Measurements from ENCODE around the gene PDE4A.
"Not testable (repeated sequence)": the region's sequence is repeated elsewhere in the genome, so short reads cannot be mapped to it uniquely, and the experiment has no call there.

Gene PDE4A

DNA sequence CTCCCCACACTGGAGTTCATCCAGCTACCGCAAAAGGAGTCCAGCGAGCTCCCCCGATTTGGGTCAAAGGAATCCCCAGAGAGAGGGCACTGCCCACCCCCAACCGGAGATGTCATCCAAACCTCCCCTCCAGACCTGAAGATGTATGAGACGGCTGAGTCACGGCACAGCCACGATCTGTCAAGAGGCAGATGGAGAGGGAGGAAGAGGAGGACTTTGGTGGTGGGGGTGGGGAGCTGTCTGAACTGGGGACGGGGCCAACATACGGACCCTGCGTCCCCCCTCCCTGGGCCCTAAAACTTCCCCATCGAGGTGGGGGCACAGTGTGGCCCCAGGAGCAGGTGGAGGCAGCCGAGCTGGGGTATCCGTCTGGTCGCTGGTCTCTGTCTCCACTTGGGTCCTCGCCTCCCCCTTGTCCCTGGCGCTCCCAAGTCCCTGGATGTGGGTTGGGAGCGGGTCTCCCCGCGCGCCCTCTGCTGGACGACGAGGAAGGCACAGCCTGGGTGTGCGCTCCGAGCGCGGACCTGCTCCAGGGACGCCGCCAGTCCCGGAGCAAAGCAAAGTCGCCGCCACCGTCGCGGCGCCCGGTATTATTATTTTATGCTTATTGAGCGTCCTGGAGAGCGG lies 3.8 kb downstream of the PDE4A start:
- DNase-seq = peak; percentile 81 to 91 (median 86)

DNA sequence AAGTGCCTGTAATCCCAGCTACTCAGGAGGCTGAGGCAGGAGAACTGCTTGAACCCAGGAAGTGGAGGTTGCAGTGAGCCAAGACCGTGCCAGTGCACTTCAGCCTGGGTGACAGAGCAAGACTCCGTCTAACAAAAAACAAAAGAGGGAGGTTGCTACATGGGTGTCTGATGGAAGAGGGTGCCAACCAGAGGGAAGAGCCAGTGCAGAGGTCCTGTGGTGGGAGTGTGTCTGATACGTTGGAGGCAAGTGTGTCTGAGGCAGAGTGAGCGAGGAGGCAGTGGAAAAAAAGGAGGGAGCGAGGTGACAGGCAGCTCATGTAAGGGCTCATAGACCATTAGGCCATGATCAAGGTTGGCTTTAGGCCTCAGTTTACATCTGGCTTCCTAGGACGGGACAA lies 6.8 kb downstream of the PDE4A start:
- no peak for DNase-seq

- DNase-seq = no peak
Measured at GRCh38 chr19:10428996-10429381, 8.7 kb downstream of the PDE4A start.

GRCh38 chr19:10430505-10431253 lies 10.3 kb downstream of the PDE4A start:
- peak; percentile 67 to 91 (median 80) for DNase-seq

- DNase-seq = peak; percentile 76 to 90 (median 84)
Measured at GRCh38 chr19:10431254-10431942, 11.1 kb downstream of the PDE4A start.

GRCh38 chr19:10431943-10432735 lies 11.8 kb downstream of the PDE4A start:
- peak; percentile 69 to 88 (median 80) for DNase-seq

GRCh38 chr19:10432736-10433130 lies 12.4 kb downstream of the PDE4A start:
- DNase-seq = no peak

DNA sequence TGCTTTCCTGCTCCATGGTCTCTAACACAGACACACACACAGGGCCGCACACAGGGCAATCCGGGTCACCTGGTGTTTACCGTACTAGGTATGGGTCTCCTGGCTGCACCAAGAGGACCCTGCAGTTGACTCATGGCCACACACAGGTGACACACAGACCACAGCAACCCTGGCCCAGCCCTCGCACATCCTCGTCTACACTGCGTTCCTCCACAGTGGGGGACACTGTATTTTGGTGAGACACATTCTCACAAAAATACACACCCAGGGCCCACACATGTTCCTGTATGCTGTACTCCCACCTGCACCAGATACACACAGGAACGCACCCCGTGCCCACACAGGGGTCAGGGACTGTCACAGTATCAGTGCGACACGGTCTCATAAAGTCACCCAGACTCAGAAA lies 12.8 kb downstream of the PDE4A start:
- DNase-seq = no peak

- no peak for DNase-seq
Measured at GRCh38 chr19:10439588-10439987, 19.2 kb downstream of the PDE4A start.

GRCh38 chr19:10442698-10443097 lies 22.4 kb downstream of the PDE4A start:
- DNase-seq = no peak

DNA sequence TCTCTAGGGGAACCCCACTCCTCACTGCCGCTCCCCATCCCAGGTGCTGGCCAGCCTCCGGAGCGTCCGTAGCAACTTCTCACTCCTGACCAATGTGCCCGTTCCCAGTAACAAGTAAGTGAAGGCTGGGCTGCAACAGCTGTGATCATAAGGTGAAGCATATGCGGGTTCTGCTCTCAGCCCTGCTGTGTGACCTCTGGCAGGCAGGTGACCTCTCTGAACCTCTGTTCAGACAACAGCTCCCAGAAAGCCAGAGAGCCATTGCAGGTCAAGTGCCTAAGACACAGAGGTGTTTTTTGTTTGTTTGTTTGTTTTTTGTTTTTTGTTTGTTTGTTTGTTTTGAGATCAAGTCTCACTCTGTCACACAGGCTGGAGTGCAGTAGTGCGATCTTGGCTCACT lies 28.7 kb downstream of the PDE4A start:
- no peak for DNase-seq

GRCh38 chr19:10450191-10450852 lies 30.0 kb downstream of the PDE4A start:
- no peak for DNase-seq

DNA sequence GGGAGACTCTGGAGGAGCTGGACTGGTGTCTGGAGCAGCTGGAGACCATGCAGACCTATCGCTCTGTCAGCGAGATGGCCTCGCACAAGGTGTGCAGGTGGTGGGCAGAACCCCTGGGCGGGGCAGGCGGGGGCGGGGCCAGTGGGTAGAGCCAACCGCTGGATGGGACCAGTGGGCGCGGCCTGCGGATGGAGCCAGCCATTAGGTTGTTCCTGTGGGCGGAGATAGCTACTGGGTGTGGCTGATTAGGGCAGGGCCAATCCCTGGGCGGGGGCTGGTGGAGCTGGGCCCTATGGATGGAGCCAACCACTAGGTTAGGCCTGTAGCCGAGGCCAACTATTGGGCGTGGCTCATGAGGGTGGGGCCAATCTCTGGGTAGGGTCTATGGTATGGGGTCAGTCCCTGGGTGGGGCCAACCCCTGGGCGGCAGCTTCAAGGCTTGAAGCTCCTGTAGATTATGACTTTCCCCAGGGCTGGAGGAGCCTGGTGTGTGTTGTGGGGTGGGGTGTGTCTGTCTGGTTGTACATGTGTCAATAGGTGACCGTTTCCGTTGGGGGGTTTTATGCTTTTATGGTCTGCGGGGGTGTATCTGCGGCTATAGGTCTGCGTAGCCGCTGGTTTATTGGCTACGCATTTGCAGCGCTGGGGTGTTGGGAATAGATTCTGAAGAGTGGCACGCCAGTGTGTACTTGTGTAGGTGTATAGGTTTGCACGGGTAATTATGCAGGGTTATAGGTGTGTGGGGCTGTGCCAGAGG lies 30.7 kb downstream of the PDE4A start:
- no peak for DNase-seq

- DNase-seq = no peak
Measured at GRCh38 chr19:10452726-10453618, 32.6 kb downstream of the PDE4A start.

- DNase-seq = no peak
Measured at GRCh38 chr19:10453852-10454251, 33.5 kb downstream of the PDE4A start.

- no peak for DNase-seq
Measured at GRCh38 chr19:10454267-10454666, 33.9 kb downstream of the PDE4A start.

GRCh38 chr19:10458733-10459132 lies 38.4 kb downstream of the PDE4A start:
- DNase-seq = not testable (repeated sequence)

- DNase-seq = no peak
Measured at GRCh38 chr19:10460714-10461046, 40.3 kb downstream of the PDE4A start.

GRCh38 chr19:10461047-10461949 lies 41.0 kb downstream of the PDE4A start:
- DNase-seq = peak; percentile 90 to 96 (median 92)

DNA sequence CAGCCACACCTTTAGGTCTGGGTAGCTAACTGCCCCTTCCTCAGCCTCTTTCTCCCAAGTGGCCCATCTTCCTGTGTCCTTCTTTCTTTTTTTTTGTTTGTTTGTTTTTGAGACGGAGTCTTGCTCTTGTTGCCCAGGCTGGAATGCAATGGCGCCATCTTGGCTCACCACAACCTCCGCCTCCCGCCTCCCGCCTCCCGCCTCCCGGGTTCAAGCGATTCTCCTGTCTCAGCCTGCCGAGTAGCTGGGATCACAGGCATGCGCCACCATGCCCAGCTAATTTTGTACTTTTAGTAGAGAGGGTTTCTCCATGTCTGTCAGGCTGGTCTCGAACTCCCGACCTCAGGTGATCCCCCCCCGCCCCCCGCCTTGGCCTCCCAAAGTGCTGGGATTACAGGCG lies 41.7 kb downstream of the PDE4A start:
- not testable (repeated sequence) for DNase-seq
